KMS-11 (cell line): ENCODE data around the gene ERAP2.

Experiments
- H2AFZ ChIP-seq: fragments of 200-600 bp; sonication (generic); 2 replicates; pipeline ENCODE4 v1.6.1; 2016; ENCODE audit warnings: antibody characterized with exemption, mixed run types, low read depth
- H3K27ac ChIP-seq: fragments of 200-600 bp; sonication (generic); 2 replicates; pipeline ENCODE4 v1.6.1; 2016; ENCODE audit warnings: mild to moderate bottlenecking, mixed run types
- H3K27me3 ChIP-seq: fragments of 200-600 bp; sonication (generic); 2 replicates; pipeline ENCODE4 v1.6.1; 2017; ENCODE audit warnings: mild to moderate bottlenecking, low read depth, mixed run types, moderate library complexity; ENCODE audit not compliant: insufficient read depth
- H3K36me3 ChIP-seq: fragments of 200-600 bp; sonication (generic); 2 replicates; pipeline ENCODE4 v1.6.1; 2017; ENCODE audit warnings: mild to moderate bottlenecking, mixed run types; ENCODE audit not compliant: insufficient read depth
- H3K4me1 ChIP-seq: fragments of 200-600 bp; sonication (generic); 2 replicates; pipeline ENCODE4 v1.6.1; 2016; ENCODE audit warnings: mild to moderate bottlenecking, low read depth, mixed run types; ENCODE audit not compliant: poor library complexity, severe bottlenecking
- H3K4me2 ChIP-seq: fragments of 200-600 bp; sonication (generic); 2 replicates; pipeline ENCODE4 v1.7.0; 2016; ENCODE audit warnings: mild to moderate bottlenecking, mixed run types
- H3K4me3 ChIP-seq: fragments of 200-600 bp; sonication (generic); IDR thresholded peaks from 2 replicates; pipeline ENCODE4 v1.6.1; 2017; ENCODE audit warnings: low read depth, low read length, mixed read lengths; ENCODE audit not compliant: insufficient read depth
- H3K79me2 ChIP-seq: fragments of 200-600 bp; sonication (generic); 2 replicates; pipeline ENCODE4 v1.6.1; 2016; ENCODE audit warnings: low read depth, mixed run types; ENCODE audit not compliant: insufficient read depth
- H3K9ac ChIP-seq: fragments of 200-600 bp; sonication (generic); 2 replicates; pipeline ENCODE4 v1.6.1; 2016; ENCODE audit warnings: mild to moderate bottlenecking, mixed run types
- H4K20me1 ChIP-seq: fragments of 200-600 bp; sonication (generic); 2 replicates; pipeline ENCODE4 v1.6.1; 2016; ENCODE audit warnings: mild to moderate bottlenecking, mixed run types; ENCODE audit not compliant: insufficient read depth
- TF ChIP-seq, protein P1 (sequence below): fragments of 200-600 bp; sonication (generic); conservative IDR thresholded peaks from 2 replicates; pipeline ENCODE4 v1.6.1; 2017; ENCODE audit warnings: low read depth, mild to moderate bottlenecking, antibody characterized with exemption, low read length, moderate library complexity, mixed read lengths

ERAP2 gene

DNA sequence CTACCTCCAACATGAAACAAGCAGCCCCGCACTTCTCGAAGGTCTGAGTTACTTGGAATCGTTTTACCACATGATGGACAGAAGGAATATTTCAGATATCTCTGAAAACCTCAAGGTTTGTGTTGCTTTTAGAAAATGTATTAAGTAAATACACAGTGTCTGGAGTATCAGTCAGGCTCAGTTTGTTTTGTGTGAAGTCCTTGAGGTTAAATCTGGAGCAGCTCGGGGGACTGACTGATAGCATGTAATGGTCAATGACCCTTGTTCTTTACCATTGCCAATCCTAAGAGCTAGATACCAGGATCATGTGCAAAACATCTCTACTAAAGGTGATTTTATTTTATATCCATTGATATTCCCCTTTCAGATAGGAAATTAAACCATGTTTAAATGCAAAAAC lies 32.7 kb downstream of the ERAP2 start:
- H3K4me3 ChIP-seq: no peak overlapping the region
- no peak overlapping the region for H3K27ac ChIP-seq
- no peak overlapping the region for H3K9ac ChIP-seq
- no peaks in the 10 kb centered on the region for H4K20me1 ChIP-seq
- H3K4me2 ChIP-seq: no peak overlapping the region
- TF ChIP-seq, protein P1, sequence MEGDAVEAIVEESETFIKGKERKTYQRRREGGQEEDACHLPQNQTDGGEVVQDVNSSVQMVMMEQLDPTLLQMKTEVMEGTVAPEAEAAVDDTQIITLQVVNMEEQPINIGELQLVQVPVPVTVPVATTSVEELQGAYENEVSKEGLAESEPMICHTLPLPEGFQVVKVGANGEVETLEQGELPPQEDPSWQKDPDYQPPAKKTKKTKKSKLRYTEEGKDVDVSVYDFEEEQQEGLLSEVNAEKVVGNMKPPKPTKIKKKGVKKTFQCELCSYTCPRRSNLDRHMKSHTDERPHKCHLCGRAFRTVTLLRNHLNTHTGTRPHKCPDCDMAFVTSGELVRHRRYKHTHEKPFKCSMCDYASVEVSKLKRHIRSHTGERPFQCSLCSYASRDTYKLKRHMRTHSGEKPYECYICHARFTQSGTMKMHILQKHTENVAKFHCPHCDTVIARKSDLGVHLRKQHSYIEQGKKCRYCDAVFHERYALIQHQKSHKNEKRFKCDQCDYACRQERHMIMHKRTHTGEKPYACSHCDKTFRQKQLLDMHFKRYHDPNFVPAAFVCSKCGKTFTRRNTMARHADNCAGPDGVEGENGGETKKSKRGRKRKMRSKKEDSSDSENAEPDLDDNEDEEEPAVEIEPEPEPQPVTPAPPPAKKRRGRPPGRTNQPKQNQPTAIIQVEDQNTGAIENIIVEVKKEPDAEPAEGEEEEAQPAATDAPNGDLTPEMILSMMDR: no peak
- H3K27me3 ChIP-seq: no peaks in the 10 kb centered on the region
- no peak overlapping the region for H2AFZ ChIP-seq
- no peaks in the 10 kb centered on the region for H3K79me2 ChIP-seq
- no peaks in the 10 kb centered on the region for H3K4me1 ChIP-seq
- no peaks in the 10 kb centered on the region for H3K36me3 ChIP-seq

- Histone ChIP-seq H3K9ac (no peak overlapping the region), H4K20me1 (no peaks in the 10 kb centered on the region), H3K27me3 (no peaks in the 10 kb centered on the region), H3K36me3 (no peaks in the 10 kb centered on the region), H3K27ac (no peak overlapping the region), H3K4me3 (no peak overlapping the region), H2AFZ (no peak overlapping the region), H3K4me2 (no peak overlapping the region), H3K4me1 (no peaks in the 10 kb centered on the region), H3K79me2 (no peaks in the 10 kb centered on the region)
- TF ChIP-seq, protein P1: no peak
Measured at GRCh38 chr5:96909435-96909834, 33.1 kb downstream of the ERAP2 start.

- H3K9ac ChIP-seq: no peak overlapping the region
- no peaks in the 10 kb centered on the region for H3K27me3 ChIP-seq
- H3K4me1 ChIP-seq: no peaks in the 10 kb centered on the region
- no peaks in the 10 kb centered on the region for H3K79me2 ChIP-seq
- H2AFZ ChIP-seq: no peak overlapping the region
- H3K27ac ChIP-seq: no peak overlapping the region
- TF ChIP-seq, protein P1: no peak
- H4K20me1 ChIP-seq: no peaks in the 10 kb centered on the region
- H3K4me2 ChIP-seq: no peak overlapping the region
- H3K4me3 ChIP-seq: no peak overlapping the region
- H3K36me3 ChIP-seq: no peaks in the 10 kb centered on the region
Measured at GRCh38 chr5:96911139-96911538, 34.8 kb downstream of the ERAP2 start.

DNA sequence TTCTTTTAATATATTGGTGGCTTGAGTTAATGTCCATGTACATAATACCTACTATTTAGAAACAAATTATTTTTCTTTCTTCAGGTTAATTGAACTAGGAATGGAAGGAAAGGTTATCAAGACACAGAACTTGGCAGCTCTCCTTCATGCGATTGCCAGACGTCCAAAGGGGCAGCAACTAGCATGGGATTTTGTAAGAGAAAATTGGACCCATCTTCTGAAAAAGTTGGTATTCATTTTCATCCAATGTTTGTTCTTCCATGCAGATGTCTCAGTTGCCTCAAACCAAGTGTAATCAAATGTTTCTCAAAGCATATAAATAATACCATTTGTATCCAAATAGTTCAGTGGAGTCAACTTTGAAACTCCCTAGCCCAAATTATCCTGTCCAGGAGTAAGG lies 36.9 kb downstream of the ERAP2 start:
- no peaks in the 10 kb centered on the region for H3K79me2 ChIP-seq
- H2AFZ ChIP-seq: no peak overlapping the region

More for the DNA sequence above, 36.9 kb downstream of the ERAP2 start:
- no peak overlapping the region for H3K9ac ChIP-seq
- H3K4me2 ChIP-seq: no peak overlapping the region
- no peak overlapping the region for H3K4me3 ChIP-seq
- H3K27ac ChIP-seq: no peak overlapping the region
- no peaks in the 10 kb centered on the region for H3K27me3 ChIP-seq
- TF ChIP-seq, protein P1: no peak
- H3K4me1 ChIP-seq: no peaks in the 10 kb centered on the region
- H4K20me1 ChIP-seq: no peaks in the 10 kb centered on the region
- H3K36me3 ChIP-seq: no peaks in the 10 kb centered on the region
